HCT116 (cell line): ENCODE results near the gene SRPK3. TPM values are rescaled to one million over a fixed set of nuclear protein-coding genes. Genes with fewer than 3 reads are reported as not detected.
A peak's percentile ranks its signal among the peaks of the same experiment; 100 is the strongest.

ENCODE experiments used
- ATAC-seq: fragments of 200-7000 bp; cut with Tn5 transposase; 2 replicates; pipeline ENCODE4 v1.9.1; 2020; ENCODE audit warnings: mild to moderate bottlenecking, moderate library complexity
- BruUV-seq: library from RNA; stranded (reverse); fragments of 400-500 nt; replicated peaks from 2 replicates; lab custom pipeline; 2021; lab: Mats Ljungman, UMichigan
- CTCF ChIA-PET: fragments of 300-600 bp; sonication (Branson Sonifier 250); formaldehyde crosslinking; loops from one replicate; lab custom pipeline; 2021; ENCODE audit warnings: antibody characterized with exemption; lab: Charles Lee
- POLR2A ChIA-PET: fragments of 300-600, 350-600 bp; sonication (Branson Sonifier 250); formaldehyde crosslinking; loops from one replicate; lab custom pipeline; 2021; ENCODE audit warnings: antibody characterized with exemption; lab: Charles Lee
- RAD21 ChIA-PET, 2 experiments: fragments of 300-600 bp; sonication (Branson Sonifier 250); formaldehyde crosslinking; loops; one replicate each; lab custom pipeline; 2023; ENCODE audit warnings: low total read pairs in 2 of 2; ENCODE audit not compliant: uncharacterized antibody in 2 of 2, unreplicated experiment in 2 of 2, low non-redundant PET in 1 of 2; lab: Charles Lee
- DNase-seq: peaks from one replicate; pipeline ENCODE4 v3.0.0-alpha.2; 2010; ENCODE audit warnings: low read depth, low spot score
- H2AFZ ChIP-seq: fragments of 200-600 bp; shearing (Covaris generic), sonication (generic); 2 replicates; pipeline ENCODE4 v1.6.1; 2017; ENCODE audit warnings: low read depth, mixed run types, mixed read lengths, antibody characterized with exemption, low read length; ENCODE audit not compliant: poor library complexity, severe bottlenecking
- H3K27ac ChIP-seq: 2 replicates; pipeline ENCODE4 v1.5.1; 2012; ENCODE audit warnings: low read depth, low read length
- H3K27me3 ChIP-seq: fragments of 200-600 bp; sonication (generic); 2 replicates; pipeline ENCODE4 v1.6.1; 2016; ENCODE audit warnings: mixed run types, low read length, mixed read lengths; ENCODE audit not compliant: insufficient read depth
- H3K36me3 ChIP-seq, 2 experiments: fragments of 200-500 bp in 1 of 2; fragments of 200-600 bp in 1 of 2; sonication (Bioruptor generic) in 1 of 2; sonication (generic) in 1 of 2; 2 replicates each; pipeline versions ENCODE4 v1.5.1 to v1.6.1; 2014 to 2016; ENCODE audit warnings: low read length in 2 of 2, inconsistent platforms in 1 of 2, mixed read lengths in 1 of 2, mixed run types in 1 of 2; ENCODE audit not compliant: insufficient read depth in 2 of 2, control insufficient read depth in 1 of 2
- H3K4me1 ChIP-seq, 2 experiments: fragments of 200-600 bp in 1 of 2; sonication (generic) in 1 of 2; 2 replicates each; pipeline versions ENCODE4 v1.5.1 to v1.6.1; 2012 to 2017; ENCODE audit warnings: low read length in 2 of 2, inconsistent platforms in 1 of 2, mild to moderate bottlenecking in 1 of 2, mixed read lengths in 1 of 2, mixed run types in 1 of 2, moderate library complexity in 1 of 2; ENCODE audit not compliant: insufficient read depth in 2 of 2, control insufficient read depth in 1 of 2
- H3K4me2 ChIP-seq: fragments of 200-600 bp; sonication (generic); 2 replicates; pipeline ENCODE4 v1.6.1; 2017; ENCODE audit warnings: mixed run types, low read length, mixed read lengths
- H3K4me3 ChIP-seq, 2 experiments: fragments of 200-600 bp in 1 of 2; sonication (generic) in 1 of 2; replicated peaks in 1 of 2; 2 replicates each; pipeline ENCODE4 v1.5.1; 2011 to 2016; ENCODE audit warnings: low read length in 2 of 2, control low read depth in 1 of 2, low read depth in 1 of 2, mild to moderate bottlenecking in 1 of 2, mixed read lengths in 1 of 2, mixed run types in 1 of 2
- H3K79me2 ChIP-seq: fragments of 200-600 bp; sonication (generic); 2 replicates; pipeline ENCODE4 v1.6.1; 2017; ENCODE audit warnings: mild to moderate bottlenecking, mixed run types, low read length, moderate library complexity, mixed read lengths; ENCODE audit not compliant: insufficient read depth
- H3K9ac ChIP-seq: fragments of 200-600 bp; sonication (generic); 2 replicates; pipeline ENCODE4 v1.6.1; 2016; ENCODE audit warnings: low read length, mixed read lengths
- H3K9me2 ChIP-seq: fragments of 200-600 bp; sonication (generic), shearing (Covaris generic); 2 replicates; pipeline ENCODE4 v1.6.1; 2017; ENCODE audit warnings: mixed run types, mild to moderate bottlenecking, moderate library complexity; ENCODE audit not compliant: insufficient read depth
- H3K9me3 ChIP-seq, 2 experiments: fragments of 200-500 bp in 1 of 2; fragments of 200-600 bp in 1 of 2; sonication (Bioruptor generic) in 1 of 2; sonication (generic) in 1 of 2; 2 replicates each; pipeline ENCODE4 v1.6.1; 2014 to 2017; ENCODE audit warnings: low read length in 2 of 2, mixed read lengths in 2 of 2, inconsistent platforms in 1 of 2, low read depth in 1 of 2, mild to moderate bottlenecking in 1 of 2, mixed run types in 1 of 2, moderate library complexity in 1 of 2; ENCODE audit not compliant: control insufficient read depth in 1 of 2, insufficient read depth in 1 of 2
- H4K20me1 ChIP-seq: fragments of 200-600 bp; sonication (generic), shearing (Covaris generic); 2 replicates; pipeline ENCODE4 v1.6.1; 2017; ENCODE audit warnings: mixed run types, mild to moderate bottlenecking, moderate library complexity; ENCODE audit not compliant: insufficient read depth
- CBX3 ChIP-seq: IDR thresholded peaks from 2 replicates; pipeline ENCODE4 v1.6.1; 2012; ENCODE audit warnings: low read depth
- CTCF ChIP-seq, 3 experiments: fragments of 200-600 bp in 1 of 3; sonication (generic) in 1 of 3; IDR thresholded peaks in 2 of 3; conservative IDR thresholded peaks in 1 of 3; 2 replicates each; pipeline ENCODE4 v1.5.1; 2012 to 2017; ENCODE audit warnings: low read depth in 2 of 3, low read length in 2 of 3, antibody characterized with exemption in 1 of 3, borderline replicate concordance in 1 of 3, control low read depth in 1 of 3, mild to moderate bottlenecking in 1 of 3, mixed read lengths in 1 of 3, mixed run types in 1 of 3, moderate library complexity in 1 of 3; ENCODE audit not compliant: insufficient read depth in 1 of 3
- EZH2phosphoT487 ChIP-seq: fragments of 200-600 bp; IDR thresholded peaks from 2 replicates; pipeline ENCODE4 v1.6.1; 2018; ENCODE audit warnings: antibody characterized with exemption, borderline replicate concordance
- RAD21 ChIP-seq: IDR thresholded peaks from 2 replicates; pipeline ENCODE4 v1.6.1; 2012; ENCODE audit warnings: low read depth, mild to moderate bottlenecking
- ZFX ChIP-seq: fragments of 450-650 bp; IDR thresholded peaks from 2 replicates; pipeline ENCODE4 v1.6.1; 2017
- intact Hi-C: fragments of 100-400 bp; cut with micrococcal nuclease; formaldehyde crosslinking; loops from 2 replicates; pipeline ENCODE4 v1.10.0; 2022
- total RNA-seq: library from RNA; stranded (reverse); gene quantifications from one replicate; pipeline ENCODE4 v1.2.1, GENCODE V29; 2021; ENCODE audit not compliant: unreplicated experiment
- TF ChIP-seq, protein P1 (sequence below): IDR thresholded peaks from 2 replicates; pipeline ENCODE4 v1.6.1; 2012

SRPK3 gene
- total RNA-seq, 1 experiment from 2014 or later: not detected

DNA sequence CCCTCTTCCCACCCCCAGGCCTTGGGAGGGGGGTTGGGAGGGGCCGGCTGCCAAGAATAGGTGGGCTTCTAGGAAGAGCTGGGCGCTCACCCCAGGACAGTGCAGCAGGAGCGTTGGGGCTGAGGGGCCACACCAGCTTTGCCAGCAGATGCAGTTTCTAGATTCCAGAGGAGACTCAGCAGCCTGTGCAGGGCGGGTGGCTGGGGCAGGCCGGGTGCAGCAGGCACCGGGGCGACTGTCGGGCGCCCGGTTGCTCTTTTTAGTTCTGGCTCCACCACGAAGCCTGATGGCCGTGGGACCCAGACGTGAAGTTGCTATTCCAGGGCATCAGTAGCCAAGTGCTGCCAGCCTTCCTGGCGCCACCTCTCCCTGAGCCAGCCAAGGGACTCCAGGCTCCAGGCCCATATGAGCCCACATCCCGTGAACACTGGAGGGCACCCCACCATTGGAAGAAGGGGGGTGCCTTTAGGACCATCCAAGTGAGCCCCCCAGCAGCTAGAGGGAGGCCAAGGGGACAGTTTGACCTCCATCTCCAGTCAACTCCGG is 19.4 kb downstream of the SRPK3 start:
- POLR2A ChIA-PET: no interaction called here

DNA sequence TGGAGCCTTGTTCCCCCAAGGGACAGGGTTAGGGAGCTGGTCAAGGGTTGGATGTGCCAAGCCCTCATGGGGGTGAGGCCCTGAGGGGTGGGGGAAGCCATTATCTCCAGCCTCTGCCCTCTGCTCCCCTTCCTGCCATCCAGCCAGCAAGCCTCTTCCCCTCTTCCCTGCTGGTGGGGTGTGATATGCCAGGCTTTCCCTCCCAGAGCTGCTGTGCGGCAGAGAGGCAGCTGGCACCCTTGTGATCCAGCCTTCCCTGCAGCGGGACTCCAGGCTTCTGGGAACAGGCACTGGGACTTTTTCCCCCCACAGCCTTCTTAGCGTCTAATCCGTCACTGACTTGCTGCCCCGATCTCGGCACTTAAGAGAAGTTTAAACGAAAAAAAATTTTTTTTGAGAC is 19.9 kb downstream of the SRPK3 start:
- CTCF ChIA-PET: no interaction called here
- no peaks in the 10 kb centered on the region for H4K20me1 ChIP-seq
- TF ChIP-seq RAD21: no peak
- TF ChIP-seq, protein P1, sequence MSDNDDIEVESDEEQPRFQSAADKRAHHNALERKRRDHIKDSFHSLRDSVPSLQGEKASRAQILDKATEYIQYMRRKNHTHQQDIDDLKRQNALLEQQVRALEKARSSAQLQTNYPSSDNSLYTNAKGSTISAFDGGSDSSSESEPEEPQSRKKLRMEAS: no peak
- TF ChIP-seq CBX3: no peak
- TF ChIP-seq ZFX: no peak
- no peak for TF ChIP-seq CTCF (IDR thresholded peaks at IDR 0.05 in 2 of 3, conservative IDR thresholded peaks at IDR 0.05 in 1 of 3; ENCODE audit: borderline replicate concordance in 1 of 3, insufficient read depth in 1 of 3, low read depth in 2 of 3, low read length in 2 of 3)
- no peak for TF ChIP-seq EZH2phosphoT487

More for the DNA sequence above, 19.4 kb downstream of the SRPK3 start:
- no peaks in the 10 kb centered on the region for H3K27me3 ChIP-seq
- H3K4me2 ChIP-seq: no peak overlapping the region
- H3K9ac ChIP-seq: no peak overlapping the region
- H4K20me1 ChIP-seq: no peaks in the 10 kb centered on the region
- H3K4me1 ChIP-seq: peaks cover 0 to 7% of the 10 kb centered on the region in 2 experiments; a peak in 1 of 4 replicates
- H2AFZ ChIP-seq: no peak overlapping the region
- CTCF ChIA-PET: no interaction called here
- peaks cover 0 to 6% of the 10 kb centered on the region in 2 experiments; a peak in 1 of 4 replicates for H3K36me3 ChIP-seq
- TF ChIP-seq CTCF (IDR thresholded peaks at IDR 0.05 in 2 of 3, conservative IDR thresholded peaks at IDR 0.05 in 1 of 3; ENCODE audit: borderline replicate concordance in 1 of 3, insufficient read depth in 1 of 3, low read depth in 2 of 3, low read length in 2 of 3): no peak
- RAD21 ChIA-PET: interaction anchor here in 1 of 2 experiments (0.6 kb wide), 1 partner anchor 85 kb away, joined by 3 read pairs; no protein-coding TSS in a partner anchor
- DNase-seq: no peak
- peaks cover 14% of the 10 kb centered on the region; the same call in 1 of the 2 replicates for H3K79me2 ChIP-seq
- peak; percentile 11; the same call in 1 of the 2 replicates for ATAC-seq
- H3K27ac ChIP-seq: no peak overlapping the region
- no peaks in the 10 kb centered on the region for H3K9me3 ChIP-seq
- intact Hi-C loops: no loop called here
- no peak overlapping the region for H3K4me3 ChIP-seq
- H3K9me2 ChIP-seq: no peaks in the 10 kb centered on the region
- no TSS peak for BruUV-seq

More for the DNA sequence above, 19.9 kb downstream of the SRPK3 start:
- no peak overlapping the region for H2AFZ ChIP-seq
- peaks cover 9% of the 10 kb centered on the region; the same call in 1 of the 2 replicates for H3K79me2 ChIP-seq
- H3K9ac ChIP-seq: no peak overlapping the region
- ChIA-PET RAD21 (interaction anchor here in 1 of 2 experiments (0.6 kb wide), 1 partner anchor 85 kb away, joined by 3 read pairs; no protein-coding TSS in a partner anchor), POLR2A (no interaction called here)
- peak; percentile 40; the same call in 1 of the 2 replicates for ATAC-seq
- BruUV-seq: no TSS peak
- no peaks in the 10 kb centered on the region for H3K9me2 ChIP-seq
- H3K4me2 ChIP-seq: no peak overlapping the region
- peaks cover 0 to 3% of the 10 kb centered on the region in 2 experiments; a peak in 1 of 4 replicates for H3K4me1 ChIP-seq
- H3K27me3 ChIP-seq: no peaks in the 10 kb centered on the region
- no peak overlapping the region for H3K4me3 ChIP-seq
- no peak overlapping the region for H3K27ac ChIP-seq
- H3K9me3 ChIP-seq: no peaks in the 10 kb centered on the region
- H3K36me3 ChIP-seq: peaks cover 0 to 6% of the 10 kb centered on the region in 2 experiments; a peak in 1 of 4 replicates
- intact Hi-C loops: no loop called here
- no peak for DNase-seq
